ENCODE data around the gene MIEF2. TPM values are rescaled to one million over a fixed set of nuclear protein-coding genes. Genes with fewer than 3 reads are reported as not detected.
"Not testable (repeated sequence)": the region's sequence is repeated elsewhere in the genome, so short reads cannot be mapped to it uniquely, and the experiment has no call there.

Gene MIEF2
- total RNA-seq, 1 donor from 2014 or later: 21.1 TPM

DNA sequence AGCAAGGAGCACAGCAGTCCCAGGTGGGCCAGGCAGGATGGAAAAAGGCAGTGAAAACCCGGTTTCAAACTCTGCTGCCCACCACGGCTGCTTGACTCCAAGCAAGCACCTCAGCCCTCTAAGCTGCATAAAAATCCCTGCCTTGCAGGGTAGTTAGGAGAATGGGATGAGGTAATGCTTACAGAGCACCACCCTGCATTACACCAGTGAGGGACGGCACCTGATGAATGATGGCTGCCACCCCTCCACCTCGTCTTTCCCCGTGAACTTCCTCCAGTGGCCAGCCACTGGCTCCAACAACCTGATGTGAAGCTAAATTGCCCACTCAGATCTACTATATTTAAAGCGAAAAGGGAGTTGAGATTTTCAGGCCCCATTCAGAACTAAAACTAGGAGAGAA lies 21.3 kb downstream of the MIEF2 start:
- DNase-seq (ENCODE audit: low read depth): no peak
- Histone ChIP-seq H3K4me3 (ENCODE audit: low read depth, low read length) (no peak overlapping the region), H3K27me3 (ENCODE audit: control insufficient read depth, insufficient read depth, low read length) (no peaks in the 10 kb centered on the region), H3K36me3 (ENCODE audit: control insufficient read depth, insufficient read depth, low read length) (peaks cover 28% of the 10 kb centered on the region)
- FAIRE-seq: no peak
- TF ChIP-seq, protein P1, sequence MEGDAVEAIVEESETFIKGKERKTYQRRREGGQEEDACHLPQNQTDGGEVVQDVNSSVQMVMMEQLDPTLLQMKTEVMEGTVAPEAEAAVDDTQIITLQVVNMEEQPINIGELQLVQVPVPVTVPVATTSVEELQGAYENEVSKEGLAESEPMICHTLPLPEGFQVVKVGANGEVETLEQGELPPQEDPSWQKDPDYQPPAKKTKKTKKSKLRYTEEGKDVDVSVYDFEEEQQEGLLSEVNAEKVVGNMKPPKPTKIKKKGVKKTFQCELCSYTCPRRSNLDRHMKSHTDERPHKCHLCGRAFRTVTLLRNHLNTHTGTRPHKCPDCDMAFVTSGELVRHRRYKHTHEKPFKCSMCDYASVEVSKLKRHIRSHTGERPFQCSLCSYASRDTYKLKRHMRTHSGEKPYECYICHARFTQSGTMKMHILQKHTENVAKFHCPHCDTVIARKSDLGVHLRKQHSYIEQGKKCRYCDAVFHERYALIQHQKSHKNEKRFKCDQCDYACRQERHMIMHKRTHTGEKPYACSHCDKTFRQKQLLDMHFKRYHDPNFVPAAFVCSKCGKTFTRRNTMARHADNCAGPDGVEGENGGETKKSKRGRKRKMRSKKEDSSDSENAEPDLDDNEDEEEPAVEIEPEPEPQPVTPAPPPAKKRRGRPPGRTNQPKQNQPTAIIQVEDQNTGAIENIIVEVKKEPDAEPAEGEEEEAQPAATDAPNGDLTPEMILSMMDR (IDR thresholded peaks at IDR 0.05; ENCODE audit: insufficient read depth, low read length, severe bottlenecking): no peak

DNA sequence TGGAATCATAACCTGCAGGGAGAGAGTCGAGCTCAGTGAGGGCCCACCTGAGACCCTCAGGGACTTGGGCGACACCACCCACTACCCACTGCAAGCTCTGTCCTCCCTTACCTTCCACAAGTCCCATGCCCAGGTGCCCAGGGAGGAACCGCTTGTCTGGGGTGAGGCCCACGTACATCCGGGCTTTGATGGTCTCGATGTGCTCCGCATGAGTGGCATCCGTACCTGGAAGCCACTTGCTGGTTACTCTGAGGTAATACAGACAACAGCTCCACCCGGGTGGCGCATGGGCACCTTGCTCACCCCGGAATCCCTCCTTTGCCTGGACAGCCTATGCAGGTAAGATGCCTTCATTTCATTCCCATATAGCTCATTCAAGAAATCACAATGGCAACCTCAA lies 24.8 kb downstream of the MIEF2 start:
- no peaks in the 10 kb centered on the region for H3K27me3 ChIP-seq (ENCODE audit: control insufficient read depth, insufficient read depth, low read length)
- DNase-seq (ENCODE audit: low read depth): no peak
- no peak overlapping the region for H3K4me3 ChIP-seq (ENCODE audit: low read depth, low read length)
- H3K36me3 ChIP-seq (ENCODE audit: control insufficient read depth, insufficient read depth, low read length): peaks cover 24% of the 10 kb centered on the region
- TF ChIP-seq, protein P1 (IDR thresholded peaks at IDR 0.05; ENCODE audit: insufficient read depth, low read length, severe bottlenecking): no peak
- FAIRE-seq: no peak

DNA sequence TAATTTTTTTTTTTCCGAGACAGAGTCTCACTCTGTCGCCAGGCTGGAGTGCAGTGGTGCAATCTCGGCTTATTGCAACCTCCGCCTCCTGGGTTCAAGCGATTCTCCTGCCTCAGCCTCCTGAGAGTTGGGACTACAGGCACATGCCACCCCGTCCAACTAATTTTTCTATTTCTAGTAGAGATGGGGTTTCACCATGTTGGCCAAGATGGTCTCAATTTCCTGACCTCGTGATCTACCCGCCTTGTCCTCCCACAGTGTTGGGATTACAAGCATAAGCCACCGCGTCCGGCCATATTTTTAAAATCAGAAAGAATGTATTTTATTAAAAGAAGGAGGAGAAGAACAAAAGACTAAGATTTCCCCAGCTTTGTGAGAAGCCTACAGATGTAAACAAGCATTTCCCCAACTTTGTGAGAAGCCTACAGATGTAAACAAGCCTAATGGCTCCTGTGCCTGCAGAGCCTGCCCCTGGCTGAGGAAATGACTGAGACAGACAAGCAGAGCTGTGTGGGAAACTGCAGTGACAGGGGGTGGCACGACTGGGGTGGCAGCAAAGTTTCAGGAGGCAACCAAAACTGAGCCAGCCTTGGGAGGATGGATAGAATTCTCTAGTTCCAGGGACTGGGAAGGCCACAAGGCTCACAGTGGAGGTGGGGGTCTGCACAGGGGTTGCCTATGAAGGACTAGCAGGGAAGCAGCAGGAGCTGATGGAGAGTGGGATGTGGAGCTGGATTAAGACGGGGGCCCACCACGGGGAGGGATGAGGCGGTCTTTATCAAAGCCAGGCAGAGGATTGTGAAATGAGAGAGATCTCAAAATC lies 31.5 kb downstream of the MIEF2 start:
- DNase-seq (ENCODE audit: low read depth) (no peak), FAIRE-seq (no peak)
- Histone ChIP-seq H3K36me3 (ENCODE audit: control insufficient read depth, insufficient read depth, low read length) (peaks cover 17% of the 10 kb centered on the region), H3K27me3 (ENCODE audit: control insufficient read depth, insufficient read depth, low read length) (no peaks in the 10 kb centered on the region), H3K4me3 (ENCODE audit: low read depth, low read length) (no peak overlapping the region)
- TF ChIP-seq, protein P1 (IDR thresholded peaks at IDR 0.05; ENCODE audit: insufficient read depth, low read length, severe bottlenecking): no peak

DNA sequence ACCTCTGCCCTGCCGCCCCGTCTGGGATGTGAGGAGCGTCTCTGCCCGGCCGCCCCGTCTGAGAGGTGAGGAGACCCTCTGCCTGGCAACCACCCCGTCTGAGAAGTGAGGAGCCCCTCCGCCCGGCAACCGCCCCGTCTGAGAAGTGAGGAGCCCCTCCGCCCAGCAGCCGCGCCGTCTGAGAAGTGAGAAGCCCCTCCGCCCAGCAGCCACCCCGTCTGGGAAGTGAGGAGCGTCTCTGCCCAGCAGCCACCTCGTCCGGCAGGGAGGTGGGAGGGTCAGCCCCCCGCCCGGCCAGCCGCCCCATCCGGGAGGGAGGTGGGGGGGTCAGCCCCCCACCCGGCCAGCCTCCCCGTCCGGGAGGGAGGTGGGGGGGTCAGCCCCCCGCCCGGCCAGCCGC lies 37.6 kb downstream of the MIEF2 start:
- not testable (repeated sequence) for H3K4me3 ChIP-seq (ENCODE audit: low read depth, low read length); H3K27me3 ChIP-seq (ENCODE audit: control insufficient read depth, insufficient read depth, low read length); DNase-seq (ENCODE audit: low read depth); FAIRE-seq
- H3K36me3 ChIP-seq (ENCODE audit: control insufficient read depth, insufficient read depth, low read length): peaks cover 12% of the 10 kb centered on the region

DNA sequence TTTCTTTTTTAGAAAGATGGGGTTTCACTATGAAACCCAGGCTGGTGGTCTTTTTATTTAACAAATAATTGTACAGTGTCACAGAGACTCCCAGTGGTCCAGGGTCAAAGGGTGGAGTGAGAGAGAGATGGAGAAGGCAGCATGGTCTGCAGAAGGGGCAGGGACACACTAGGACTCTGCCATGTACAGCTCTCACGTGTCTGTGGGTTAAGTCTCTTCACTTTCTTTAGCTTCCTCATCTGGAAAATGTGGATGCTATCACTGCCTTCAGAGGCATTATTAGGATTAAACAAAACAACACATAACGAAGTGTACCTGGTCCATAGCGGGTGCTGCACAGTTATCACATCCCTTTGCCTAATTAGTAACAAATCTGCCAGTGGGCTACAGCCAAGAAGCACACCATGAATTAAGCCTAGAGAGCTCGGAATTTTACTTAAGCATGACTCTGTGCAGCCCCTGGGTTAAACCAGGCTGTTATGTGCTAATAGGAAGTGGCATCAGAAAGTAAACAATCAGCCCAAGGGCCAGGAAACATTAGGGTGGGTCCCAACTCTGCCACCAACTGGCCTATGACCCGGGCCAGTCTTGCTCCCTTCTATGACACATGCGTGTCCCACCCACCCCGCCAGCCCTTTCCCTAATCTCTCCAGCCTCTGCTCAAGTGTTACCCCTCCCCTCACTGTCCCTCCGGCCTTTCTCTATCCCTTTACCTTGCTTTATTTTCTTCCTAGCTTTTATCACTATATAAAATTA lies 40.4 kb downstream of the MIEF2 start:
- TF ChIP-seq, protein P1 (IDR thresholded peaks at IDR 0.05; ENCODE audit: insufficient read depth, low read length, severe bottlenecking): no peak
- FAIRE-seq: no peak

DNA sequence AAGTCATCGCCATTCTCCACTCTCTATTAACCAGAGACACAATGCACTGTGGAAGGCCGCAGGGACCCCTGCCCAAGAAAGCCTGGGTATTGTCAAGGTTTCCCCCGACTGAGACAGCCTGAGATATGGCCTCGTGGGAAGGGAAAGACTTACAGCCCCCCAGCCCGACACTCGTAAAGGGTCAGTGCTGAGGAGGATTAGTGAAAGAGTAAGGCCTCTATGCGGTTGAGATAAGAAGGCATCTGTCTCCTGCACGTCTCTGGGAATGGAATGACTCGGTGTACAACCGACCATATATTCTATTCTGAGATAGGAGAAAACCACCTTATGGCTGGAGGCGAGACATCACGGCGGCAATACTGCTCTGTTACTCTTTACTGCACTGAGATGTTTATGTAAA lies 42.7 kb downstream of the MIEF2 start:
- not testable (repeated sequence) for H3K27me3 ChIP-seq (ENCODE audit: control insufficient read depth, insufficient read depth, low read length); H3K4me3 ChIP-seq (ENCODE audit: low read depth, low read length); FAIRE-seq; DNase-seq (ENCODE audit: low read depth)
- H3K36me3 ChIP-seq (ENCODE audit: control insufficient read depth, insufficient read depth, low read length): peaks cover 26% of the 10 kb centered on the region

More for the DNA sequence above, 40.4 kb downstream of the MIEF2 start:
- Histone ChIP-seq H3K4me3 (ENCODE audit: low read depth, low read length) (no peak overlapping the region), H3K36me3 (ENCODE audit: control insufficient read depth, insufficient read depth, low read length) (peaks cover 18% of the 10 kb centered on the region), H3K27me3 (ENCODE audit: control insufficient read depth, insufficient read depth, low read length) (no peaks in the 10 kb centered on the region)
- no peak for DNase-seq (ENCODE audit: low read depth)
